K562 (cell line): ENCODE measurements around the gene HPSE2.

Experiments
- EGR1 ChIP-seq: fragments of 450-650 bp; conservative IDR thresholded peaks from 2 replicates; pipeline ENCODE4 v1.6.1; 2017; ENCODE audit warnings: mild to moderate bottlenecking
- KDM4B ChIP-seq, 2 experiments: fragments of 450-650 bp in 1 of 2; sonication (generic) in 1 of 2; IDR thresholded peaks; 2 replicates each; pipeline ENCODE4 v1.6.1; 2016 to 2017; ENCODE audit warnings: borderline replicate concordance in 2 of 2, antibody characterized with exemption in 1 of 2, low read depth in 1 of 2, mild to moderate bottlenecking in 1 of 2
- POLR2AphosphoS5 ChIP-seq: IDR thresholded peaks from 2 replicates; pipeline ENCODE4 v1.6.1; 2011; ENCODE audit warnings: mild to moderate bottlenecking, low read depth, low read length, moderate library complexity; ENCODE audit not compliant: control insufficient read depth, insufficient read depth
- SP1 ChIP-seq: sonication (generic); formaldehyde crosslinking; IDR thresholded peaks from 2 replicates; pipeline ENCODE4 v1.8.1; 2022; ENCODE audit warnings: mild to moderate bottlenecking, missing genetic modification reagents
- ZZZ3 ChIP-seq: fragments of 450-650 bp; IDR thresholded peaks from 2 replicates; pipeline ENCODE4 v1.6.1; 2016; ENCODE audit warnings: antibody characterized with exemption, mild to moderate bottlenecking, moderate library complexity
- TF ChIP-seq, protein P1 (sequence below): fragments of 250-450 bp; sonication (Bioruptor Pico); IDR thresholded peaks from 2 replicates; pipeline ENCODE4 v1.4.0; 2020; ENCODE audit warnings: mild to moderate bottlenecking, moderate library complexity
- TF ChIP-seq, protein P2 (sequence below), 3 experiments: IDR thresholded peaks in 2 of 3; conservative IDR thresholded peaks in 1 of 3; 2 replicates each; pipeline ENCODE4 v1.5.1; 2011 to 2012; ENCODE audit warnings: low read length in 3 of 3, mild to moderate bottlenecking in 3 of 3, control low read depth in 2 of 3, improper control_type of control experiment in 1 of 3, inconsistent platforms in 1 of 3, low read depth in 1 of 3, mixed read lengths in 1 of 3, moderate library complexity in 1 of 3; ENCODE audit not compliant: insufficient read depth in 2 of 3

GRCh38 chr10:98921316-98921715 is 314.3 kb downstream of the HPSE2 start:
- TF ChIP-seq, protein P1, sequence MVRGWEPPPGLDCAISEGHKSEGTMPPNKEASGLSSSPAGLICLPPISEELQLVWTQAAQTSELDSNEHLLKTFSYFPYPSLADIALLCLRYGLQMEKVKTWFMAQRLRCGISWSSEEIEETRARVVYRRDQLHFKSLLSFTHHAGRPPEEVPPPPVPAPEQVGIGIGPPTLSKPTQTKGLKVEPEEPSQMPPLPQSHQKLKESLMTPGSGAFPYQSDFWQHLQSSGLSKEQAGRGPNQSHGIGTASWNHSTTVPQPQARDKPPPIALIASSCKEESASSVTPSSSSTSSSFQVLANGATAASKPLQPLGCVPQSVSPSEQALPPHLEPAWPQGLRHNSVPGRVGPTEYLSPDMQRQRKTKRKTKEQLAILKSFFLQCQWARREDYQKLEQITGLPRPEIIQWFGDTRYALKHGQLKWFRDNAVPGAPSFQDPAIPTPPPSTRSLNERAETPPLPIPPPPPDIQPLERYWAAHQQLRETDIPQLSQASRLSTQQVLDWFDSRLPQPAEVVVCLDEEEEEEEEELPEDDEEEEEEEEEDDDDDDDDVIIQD (CRISPR knock-in tag): no peak
- TF ChIP-seq ZZZ3 (no peak), POLR2AphosphoS5 (no peak), EGR1 (no peak), SP1 (CRISPR knock-in tag) (no peak), KDM4B (IDR thresholded peaks at IDR 0.05; ENCODE audit: borderline replicate concordance in 2 of 2, low read depth in 1 of 2) (no peak)
- TF ChIP-seq, protein P2, sequence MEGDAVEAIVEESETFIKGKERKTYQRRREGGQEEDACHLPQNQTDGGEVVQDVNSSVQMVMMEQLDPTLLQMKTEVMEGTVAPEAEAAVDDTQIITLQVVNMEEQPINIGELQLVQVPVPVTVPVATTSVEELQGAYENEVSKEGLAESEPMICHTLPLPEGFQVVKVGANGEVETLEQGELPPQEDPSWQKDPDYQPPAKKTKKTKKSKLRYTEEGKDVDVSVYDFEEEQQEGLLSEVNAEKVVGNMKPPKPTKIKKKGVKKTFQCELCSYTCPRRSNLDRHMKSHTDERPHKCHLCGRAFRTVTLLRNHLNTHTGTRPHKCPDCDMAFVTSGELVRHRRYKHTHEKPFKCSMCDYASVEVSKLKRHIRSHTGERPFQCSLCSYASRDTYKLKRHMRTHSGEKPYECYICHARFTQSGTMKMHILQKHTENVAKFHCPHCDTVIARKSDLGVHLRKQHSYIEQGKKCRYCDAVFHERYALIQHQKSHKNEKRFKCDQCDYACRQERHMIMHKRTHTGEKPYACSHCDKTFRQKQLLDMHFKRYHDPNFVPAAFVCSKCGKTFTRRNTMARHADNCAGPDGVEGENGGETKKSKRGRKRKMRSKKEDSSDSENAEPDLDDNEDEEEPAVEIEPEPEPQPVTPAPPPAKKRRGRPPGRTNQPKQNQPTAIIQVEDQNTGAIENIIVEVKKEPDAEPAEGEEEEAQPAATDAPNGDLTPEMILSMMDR (IDR thresholded peaks at IDR 0.05 in 2 of 3, conservative IDR thresholded peaks at IDR 0.05 in 1 of 3; ENCODE audit: insufficient read depth in 2 of 3, low read depth in 1 of 3, low read length in 3 of 3): no peak
